Measurements from ENCODE around the gene ABTB1.
A peak's percentile ranks its signal among the peaks of the same experiment; 100 is the strongest.

ABTB1 gene

GRCh38 chr3:127723011-127723567 lies 50.3 kb downstream of the ABTB1 start:
- no peak for DNase-seq

DNA sequence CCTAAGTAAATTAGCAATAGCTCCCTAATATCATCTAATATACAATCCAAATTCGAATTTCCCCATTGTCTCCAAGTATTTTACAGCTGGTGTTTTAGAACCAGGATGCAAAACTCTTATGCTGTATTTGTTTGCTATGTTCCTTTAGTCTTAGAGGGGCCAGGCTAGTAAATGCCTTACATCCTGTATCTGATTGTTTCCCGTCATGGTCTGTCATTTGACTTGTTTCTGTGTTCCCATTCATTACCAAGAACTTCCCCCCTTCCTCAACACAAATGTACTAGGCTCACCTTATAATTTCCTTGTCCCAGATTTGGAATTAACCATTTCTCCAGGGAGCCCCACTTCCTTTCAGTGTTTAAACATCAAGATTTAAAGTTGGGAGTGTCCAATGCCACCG lies 54.1 kb downstream of the ABTB1 start:
- DNase-seq = no peak

DNA sequence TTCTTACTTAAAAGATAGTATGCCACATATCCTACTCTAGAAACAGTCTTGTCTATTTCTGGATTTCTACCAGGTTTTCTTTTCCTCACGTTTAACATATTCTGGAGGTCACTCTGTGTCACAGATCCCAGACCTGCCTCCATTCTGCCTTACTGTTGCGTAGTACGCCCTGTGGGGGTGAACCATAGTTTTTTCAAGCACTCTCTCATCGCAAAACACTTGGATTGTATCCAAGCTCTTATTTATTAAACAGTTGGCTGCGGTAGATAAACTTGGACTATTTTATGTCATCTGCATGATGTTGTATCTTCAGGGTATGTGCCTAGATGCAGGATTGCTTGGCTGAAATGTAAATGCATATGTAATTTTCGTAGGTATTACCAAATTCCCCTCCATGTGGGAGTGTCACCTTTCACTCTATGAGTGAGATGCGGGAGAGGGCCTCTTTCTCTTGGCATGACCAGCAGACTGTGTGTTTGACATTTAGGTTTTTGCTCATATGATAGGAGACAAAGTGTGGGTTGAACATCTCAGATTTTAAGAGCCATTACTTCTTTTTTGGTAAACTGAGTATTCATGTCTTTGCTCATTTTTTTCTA lies 55.8 kb downstream of the ABTB1 start:
- DNase-seq = peak; percentile 33

DNA sequence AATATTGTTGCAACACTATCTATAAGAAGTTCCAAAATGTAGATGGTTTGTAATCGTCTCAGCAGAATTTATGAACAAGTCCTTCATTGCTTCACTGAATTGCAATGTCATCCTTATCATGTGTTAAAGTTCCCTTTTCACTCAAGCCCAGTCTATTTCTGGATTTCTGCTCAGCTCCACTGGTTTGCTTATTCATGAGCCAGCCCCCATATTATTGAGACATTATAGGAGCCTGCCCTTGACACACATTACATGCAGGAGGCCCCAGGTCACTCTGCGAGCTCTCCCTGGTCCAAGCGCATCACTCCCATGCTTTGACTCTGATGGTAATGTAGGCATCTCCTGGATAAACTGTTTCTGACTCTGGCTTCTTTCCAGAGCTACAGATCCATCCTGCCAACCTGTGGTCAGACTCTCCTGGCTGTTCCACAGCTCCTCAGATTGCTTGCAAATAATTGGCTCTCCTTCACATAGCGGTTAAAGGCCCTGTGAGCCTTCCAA lies 56.9 kb downstream of the ABTB1 start:
- DNase-seq = peak; percentile 95

DNA sequence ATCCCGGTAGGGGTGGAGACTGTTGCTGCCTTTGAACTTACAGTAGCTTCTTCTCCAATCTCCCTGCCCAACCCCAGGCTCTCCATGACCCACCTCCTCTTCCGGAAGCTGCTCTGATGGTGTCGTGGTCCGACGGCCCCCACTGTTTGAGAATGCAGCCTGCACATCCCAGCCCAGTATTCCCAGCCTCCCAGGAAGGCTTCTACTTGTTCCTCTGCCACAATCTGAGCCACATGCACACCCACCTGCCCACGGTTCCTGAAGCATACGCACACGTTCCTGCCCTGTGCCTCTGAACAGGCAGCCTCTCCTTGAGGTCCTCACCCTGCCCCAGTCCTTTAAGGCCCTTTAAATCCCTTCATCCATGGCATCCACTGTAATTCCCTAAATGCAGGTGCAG lies 57.4 kb downstream of the ABTB1 start:
- DNase-seq = no peak

Measured in MV-4-11 (cell line).